Adipocyte (in vitro differentiated cells): ENCODE data around the gene FETUB.

Source experiments
- DNase-seq: peaks from one replicate; pipeline ENCODE4 v3.0.0-alpha.2; 2015; ENCODE audit warnings: low read depth
- H3K27me3 ChIP-seq: replicated peaks from 2 replicates; pipeline ENCODE4 v1.7.0; 2013; ENCODE audit warnings: mild to moderate bottlenecking, low read length, moderate library complexity; ENCODE audit not compliant: control insufficient read depth, insufficient read depth
- H3K36me3 ChIP-seq: 2 replicates; pipeline ENCODE4 v1.7.0; 2013; ENCODE audit warnings: low read length, mild to moderate bottlenecking, moderate library complexity; ENCODE audit not compliant: control insufficient read depth, insufficient read depth, severe bottlenecking
- H3K4me1 ChIP-seq: 2 replicates; pipeline ENCODE4 v1.7.0; 2013; ENCODE audit warnings: mild to moderate bottlenecking, low read length, moderate library complexity; ENCODE audit not compliant: control insufficient read depth, insufficient read depth
- H3K4me3 ChIP-seq: 2 replicates; pipeline ENCODE4 v1.7.0; 2013; ENCODE audit warnings: mild to moderate bottlenecking, low read length, moderate library complexity
- H3K9ac ChIP-seq: 2 replicates; pipeline ENCODE4 v1.7.0; 2013; ENCODE audit warnings: mild to moderate bottlenecking, low read length, moderate library complexity
- H3K9me3 ChIP-seq: 2 replicates; pipeline ENCODE4 v1.7.0; 2013; ENCODE audit warnings: mild to moderate bottlenecking, low read length, moderate library complexity; ENCODE audit not compliant: control insufficient read depth

The FETUB gene, protein sequence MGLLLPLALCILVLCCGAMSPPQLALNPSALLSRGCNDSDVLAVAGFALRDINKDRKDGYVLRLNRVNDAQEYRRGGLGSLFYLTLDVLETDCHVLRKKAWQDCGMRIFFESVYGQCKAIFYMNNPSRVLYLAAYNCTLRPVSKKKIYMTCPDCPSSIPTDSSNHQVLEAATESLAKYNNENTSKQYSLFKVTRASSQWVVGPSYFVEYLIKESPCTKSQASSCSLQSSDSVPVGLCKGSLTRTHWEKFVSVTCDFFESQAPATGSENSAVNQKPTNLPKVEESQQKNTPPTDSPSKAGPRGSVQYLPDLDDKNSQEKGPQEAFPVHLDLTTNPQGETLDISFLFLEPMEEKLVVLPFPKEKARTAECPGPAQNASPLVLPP

DNA sequence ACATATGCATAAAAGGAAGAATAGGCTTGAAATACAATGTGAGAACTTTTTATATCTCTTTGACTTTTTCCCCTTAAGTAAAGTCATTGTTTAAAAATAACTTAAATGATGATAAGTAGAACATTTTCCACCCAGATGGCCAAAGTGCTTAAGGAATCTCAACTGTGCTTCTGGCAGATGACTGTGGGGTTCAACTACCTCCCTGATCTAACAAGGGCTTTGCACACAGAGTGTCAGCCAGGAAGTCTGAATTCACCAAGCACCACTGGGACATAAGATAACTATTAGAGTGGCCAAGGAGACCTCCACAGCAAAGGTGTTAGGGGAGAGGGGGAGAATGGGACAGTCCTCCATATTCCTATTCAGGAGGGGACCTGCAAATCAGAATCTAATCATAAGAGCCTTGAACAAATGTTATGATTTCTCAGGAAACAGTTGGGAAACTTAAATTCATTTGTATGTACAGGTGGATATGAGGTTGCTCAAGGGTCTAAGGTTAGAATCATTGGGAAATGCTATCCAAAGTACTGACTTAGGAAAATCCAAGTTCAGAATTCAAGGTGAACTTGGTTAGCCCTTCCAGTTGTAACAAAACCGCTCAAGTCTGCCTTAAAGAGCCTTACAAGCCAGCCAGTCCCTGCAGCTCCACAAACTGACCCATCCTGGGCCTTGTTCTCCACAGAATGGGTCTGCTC is at the start of gene FETUB:
Gene FETUB, plus strand, starts transcription at position 622 of the 695 bp plus-strand sequence. Its CDS starts 62 bp downstream, at position 684.
- Histone ChIP-seq H3K4me1 (peaks cover 9% of the 10 kb centered on the region), H3K27me3 (peaks cover 57% of the 10 kb centered on the region), H3K4me3 (no peak within 1 kb of the TSS), H3K36me3 (no peaks in the 10 kb centered on the region), H3K9me3 (no peaks in the 10 kb centered on the region), H3K9ac (no peak within 1 kb of the TSS)
- DNase-seq, result no peak

DNA sequence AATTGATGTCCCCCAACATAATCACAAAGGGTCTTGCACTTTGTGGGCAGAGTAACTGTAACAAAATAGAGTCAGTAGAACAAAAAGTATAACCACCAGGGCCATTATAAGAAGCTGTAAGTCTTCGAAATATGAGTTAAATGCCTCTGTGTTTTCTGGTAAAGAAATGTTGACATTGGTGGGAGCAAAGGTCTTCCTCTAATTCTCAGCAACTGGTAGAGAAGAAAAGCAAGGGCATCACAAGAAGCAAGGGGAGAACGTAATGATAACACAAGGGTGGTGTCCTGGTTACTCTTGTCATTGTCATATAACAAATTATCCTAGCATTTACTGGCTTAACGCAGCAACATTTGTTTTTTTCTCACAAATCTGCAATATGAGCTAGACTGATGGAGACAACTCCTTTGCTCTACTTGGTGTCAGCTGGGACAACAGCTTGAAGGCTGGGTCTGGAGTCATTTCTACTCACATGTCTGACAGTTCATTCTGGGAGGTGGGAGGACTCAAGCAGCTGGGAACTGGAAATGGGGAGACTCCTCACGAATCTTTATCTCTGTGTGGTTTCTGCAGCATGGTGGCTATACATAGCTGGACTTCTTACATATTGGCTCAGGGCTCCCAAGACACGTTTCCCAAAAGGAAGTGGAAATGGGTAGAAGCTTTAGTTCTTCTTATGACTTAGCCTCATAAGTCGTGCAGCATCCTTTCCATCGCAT is 49.5 kb upstream of the FETUB start:
- DNase-seq, result no peak
- H3K27me3 ChIP-seq, result peaks cover 11% of the 10 kb centered on the region
- no peaks in the 10 kb centered on the region for H3K9me3 ChIP-seq
- H3K4me3 ChIP-seq, result no peak overlapping the region
- H3K36me3 ChIP-seq, result peaks cover 5% of the 10 kb centered on the region
- H3K4me1 ChIP-seq, result peaks cover 10% of the 10 kb centered on the region
- no peak overlapping the region for H3K9ac ChIP-seq

DNA sequence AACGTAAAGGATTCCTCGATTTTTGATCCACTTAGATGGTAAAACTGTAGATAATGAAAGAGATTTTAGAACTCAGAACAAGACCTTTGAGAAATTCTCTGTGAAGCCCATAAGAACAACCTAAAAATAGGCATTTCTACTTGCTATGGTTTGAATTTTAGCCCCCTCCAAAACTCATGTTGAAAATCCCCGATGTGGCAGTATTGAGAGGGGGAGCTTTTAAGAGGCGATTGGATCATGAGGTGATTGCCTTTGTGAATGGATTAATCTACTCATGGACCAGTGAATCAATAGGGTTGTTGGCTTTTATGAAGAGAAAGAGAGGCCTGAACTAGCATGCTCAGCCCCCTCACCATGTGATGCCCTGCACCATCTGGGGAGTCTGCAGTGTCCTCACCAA is 47.5 kb upstream of the FETUB start:
- H3K9ac ChIP-seq, result no peak overlapping the region
- H3K27me3 ChIP-seq, result peaks cover 11% of the 10 kb centered on the region
- H3K4me1 ChIP-seq, result peaks cover 10% of the 10 kb centered on the region
- no peaks in the 10 kb centered on the region for H3K36me3 ChIP-seq
- no peak for DNase-seq
- no peak overlapping the region for H3K4me3 ChIP-seq
- no peaks in the 10 kb centered on the region for H3K9me3 ChIP-seq

DNA sequence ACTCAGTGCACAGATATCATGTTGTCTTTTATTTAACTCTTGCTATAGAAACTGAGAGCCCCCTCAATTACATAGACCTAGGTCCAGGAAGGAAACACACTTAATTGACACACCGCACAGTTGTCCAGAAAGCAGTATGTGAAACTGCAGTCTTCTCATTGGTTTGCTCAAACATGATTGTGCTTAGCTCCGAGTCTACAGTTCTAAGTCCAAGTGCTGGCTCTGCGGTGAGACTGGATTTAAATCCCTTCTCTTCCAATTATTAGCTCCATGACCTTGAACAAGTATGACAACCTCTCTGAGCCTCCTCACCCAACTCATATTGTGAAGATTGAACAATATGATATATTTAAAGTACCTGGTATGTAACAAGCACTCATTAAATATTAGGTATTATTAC is 46.3 kb upstream of the FETUB start:
- no peaks in the 10 kb centered on the region for H3K9me3 ChIP-seq

DNA sequence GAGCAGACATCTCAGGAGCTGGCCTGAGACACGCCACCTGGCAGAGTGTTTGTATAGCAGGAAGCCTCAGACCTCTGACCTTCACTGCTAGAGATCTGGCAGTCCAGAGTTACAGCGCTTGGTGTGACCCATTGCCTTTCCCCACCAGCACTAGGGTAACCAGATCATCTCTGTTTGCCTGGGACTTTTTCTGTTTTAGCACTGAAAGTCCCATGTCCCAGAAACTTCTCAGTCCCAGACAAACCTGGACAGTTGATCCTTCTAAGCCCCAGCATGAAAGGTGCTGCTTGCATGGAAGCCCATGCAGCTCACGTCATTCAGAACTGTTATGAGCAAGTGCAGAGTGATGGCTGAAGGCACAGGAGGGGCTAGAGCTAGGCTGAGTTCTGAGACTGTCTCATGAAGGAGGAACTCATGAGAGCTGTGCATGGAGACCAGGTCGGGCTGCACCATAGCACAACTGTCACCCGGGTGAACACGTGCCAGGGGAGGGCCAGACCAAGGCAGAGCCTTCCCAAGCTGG is 45.5 kb upstream of the FETUB start:
- Histone ChIP-seq H3K36me3 (no peaks in the 10 kb centered on the region), H3K4me1 (no peaks in the 10 kb centered on the region), H3K27me3 (peaks cover 11% of the 10 kb centered on the region), H3K9ac (no peak overlapping the region), H3K4me3 (no peak overlapping the region), H3K9me3 (no peaks in the 10 kb centered on the region)
- no peak for DNase-seq

More for the DNA sequence above, 46.3 kb upstream of the FETUB start:
- no peak for DNase-seq
- peaks cover 11% of the 10 kb centered on the region for H3K27me3 ChIP-seq
- H3K4me3 ChIP-seq, result no peak overlapping the region
- peaks cover 7% of the 10 kb centered on the region for H3K4me1 ChIP-seq
- H3K36me3 ChIP-seq, result no peaks in the 10 kb centered on the region
- no peak overlapping the region for H3K9ac ChIP-seq

DNA sequence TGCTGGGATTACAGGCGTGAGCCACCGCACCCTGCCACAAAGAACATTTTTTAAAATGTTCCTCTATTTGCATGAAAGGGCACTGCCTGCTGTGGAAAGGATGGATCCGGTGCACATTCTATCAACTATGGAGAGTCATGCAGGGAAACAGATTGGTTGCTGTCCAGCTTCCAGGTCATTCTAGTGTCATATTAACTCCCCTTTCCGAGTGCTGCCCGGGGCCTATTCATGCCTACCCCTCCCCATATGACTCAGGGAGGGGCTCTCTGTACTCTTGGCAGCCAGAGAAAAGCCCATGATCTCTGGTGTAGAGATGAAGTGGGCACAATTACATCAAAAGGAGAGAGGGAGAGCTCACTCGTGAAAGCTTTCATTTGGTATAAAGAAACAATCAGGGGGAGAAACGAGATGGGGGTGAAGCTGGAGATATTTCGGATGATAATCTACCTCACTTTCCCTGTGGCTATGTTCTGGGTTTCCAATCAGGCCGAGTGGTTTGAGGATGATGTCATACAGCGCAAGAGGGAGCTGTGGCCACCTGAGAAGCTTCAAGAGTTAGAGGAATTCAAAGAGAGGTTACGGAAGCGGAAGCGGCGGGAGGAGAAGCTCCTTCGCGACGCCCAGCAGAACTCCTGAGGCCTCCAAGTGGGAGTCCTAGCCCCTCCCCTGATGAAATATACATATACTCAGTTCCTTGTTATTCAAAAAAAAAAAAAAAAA is 43.5 kb upstream of the FETUB start:
- no peak for DNase-seq

DNA sequence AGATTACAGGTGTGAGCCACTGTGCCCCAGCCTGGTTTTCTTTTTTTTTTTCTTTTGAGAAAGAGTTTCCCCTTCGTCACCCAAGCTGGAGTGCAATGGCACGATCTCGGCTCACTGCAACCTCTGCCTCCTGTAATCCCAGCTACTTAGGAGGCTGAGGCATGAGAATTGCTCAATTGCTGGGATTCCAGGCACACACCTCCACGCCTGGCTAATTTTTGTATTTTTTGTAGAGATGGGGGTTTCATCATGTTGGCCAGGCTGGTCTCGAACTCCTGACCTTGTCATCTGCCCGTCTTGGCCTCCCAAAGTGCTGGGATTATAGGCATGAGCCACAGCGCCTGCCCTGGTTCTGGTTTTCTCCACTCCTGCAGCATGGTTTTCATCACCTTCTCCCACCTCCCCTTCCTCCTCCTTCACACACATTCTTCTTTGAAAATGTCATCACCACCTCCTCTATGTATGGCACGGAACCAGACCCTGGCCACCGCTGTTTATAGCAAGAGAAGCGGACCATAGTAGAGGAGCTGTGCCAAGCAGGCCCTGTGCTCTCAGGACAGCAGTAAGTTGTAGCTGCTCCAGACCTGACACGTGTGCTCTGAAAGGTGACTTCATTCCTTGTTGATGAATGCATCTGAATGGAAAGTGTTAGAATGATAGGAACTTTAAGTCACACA is 42.0 kb upstream of the FETUB start:
- DNase-seq, result peak; percentile 31
- H3K27me3 ChIP-seq, result peaks cover 10% of the 10 kb centered on the region
- H3K36me3 ChIP-seq, result no peaks in the 10 kb centered on the region
- no peak overlapping the region for H3K4me3 ChIP-seq
- no peaks in the 10 kb centered on the region for H3K4me1 ChIP-seq
- no peak overlapping the region for H3K9ac ChIP-seq
- no peaks in the 10 kb centered on the region for H3K9me3 ChIP-seq

More for the DNA sequence above, 43.5 kb upstream of the FETUB start:
- Histone ChIP-seq H3K36me3 (no peaks in the 10 kb centered on the region), H3K9me3 (no peaks in the 10 kb centered on the region), H3K27me3 (peaks cover 6% of the 10 kb centered on the region), H3K9ac (no peak overlapping the region), H3K4me1 (no peaks in the 10 kb centered on the region), H3K4me3 (no peak overlapping the region)

DNA sequence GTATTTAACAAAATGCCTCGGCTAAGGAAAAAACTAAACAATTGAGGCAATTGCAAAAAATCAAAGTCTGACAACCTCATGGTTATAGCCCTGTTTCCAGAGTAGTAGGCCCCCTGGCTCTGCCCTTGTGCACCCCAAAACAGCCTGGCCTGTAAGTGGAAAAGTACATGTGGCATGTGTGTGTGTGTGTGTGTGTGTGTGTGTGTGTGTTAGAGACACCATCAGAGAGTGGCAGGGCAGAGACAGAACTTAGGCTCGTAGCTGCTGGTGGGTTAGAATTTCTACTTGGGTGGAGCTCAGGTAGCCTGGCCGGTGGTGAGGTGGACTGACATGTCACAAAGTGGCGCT is 41.4 kb upstream of the FETUB start:
- no peak for DNase-seq

DNA sequence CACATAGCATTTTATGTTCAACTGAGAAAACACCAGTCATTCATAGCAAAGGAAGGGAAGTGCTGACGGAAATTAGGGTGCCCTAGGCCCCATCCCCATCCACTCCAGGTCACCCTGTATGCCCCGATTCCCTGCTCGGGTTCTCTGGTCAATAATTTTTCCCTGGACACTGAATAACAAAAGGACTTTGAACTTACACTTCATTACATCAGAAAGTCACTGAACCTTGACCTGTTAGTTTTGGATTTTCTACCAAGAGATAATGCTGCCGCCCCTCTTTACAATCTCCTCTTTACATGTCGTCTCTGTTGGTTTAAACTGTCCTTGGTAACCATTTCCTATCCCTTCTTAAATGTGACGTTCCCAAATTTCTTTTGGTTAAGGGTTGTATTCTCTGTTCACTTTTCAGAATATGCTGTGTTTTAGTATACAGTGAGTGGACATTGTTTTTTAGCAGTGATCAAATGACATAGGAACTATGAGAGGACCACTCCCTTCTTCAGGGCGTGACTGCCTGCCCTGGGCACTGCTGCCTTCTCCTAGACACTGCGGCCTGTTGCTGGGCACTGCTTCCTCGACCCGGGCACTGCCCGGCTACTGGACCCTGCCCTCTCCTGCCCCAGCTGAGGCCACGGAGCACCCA is 40.9 kb upstream of the FETUB start:
- no peaks in the 10 kb centered on the region for H3K4me1 ChIP-seq
- no peak overlapping the region for H3K4me3 ChIP-seq
- no peak for DNase-seq
- no peak overlapping the region for H3K9ac ChIP-seq
- no peaks in the 10 kb centered on the region for H3K36me3 ChIP-seq
- H3K9me3 ChIP-seq, result no peaks in the 10 kb centered on the region
- H3K27me3 ChIP-seq, result peaks cover 10% of the 10 kb centered on the region

More for the DNA sequence above, 41.4 kb upstream of the FETUB start:
- no peaks in the 10 kb centered on the region for H3K9me3 ChIP-seq
- H3K9ac ChIP-seq, result no peak overlapping the region
- H3K36me3 ChIP-seq, result no peaks in the 10 kb centered on the region
- peaks cover 10% of the 10 kb centered on the region for H3K27me3 ChIP-seq
- no peak overlapping the region for H3K4me3 ChIP-seq
- H3K4me1 ChIP-seq, result no peaks in the 10 kb centered on the region

DNA sequence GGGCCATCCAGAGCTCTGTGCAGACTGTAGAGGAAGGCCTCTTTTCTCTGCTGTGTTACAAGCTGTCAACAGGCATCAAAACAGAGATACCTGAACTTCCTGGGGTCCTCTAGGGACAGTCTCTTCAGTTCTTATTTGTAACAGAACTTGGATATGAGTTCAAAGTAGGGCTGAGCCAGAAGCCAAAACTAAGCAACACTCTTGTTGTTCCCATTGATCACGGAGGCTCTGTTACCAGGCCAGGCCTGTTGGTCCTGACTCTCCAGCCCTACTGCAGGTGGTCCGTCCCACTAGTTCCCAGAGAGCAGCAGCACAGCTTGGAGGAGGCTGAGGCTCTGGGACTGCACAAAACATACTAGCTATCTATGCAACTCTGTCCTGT is 40.4 kb upstream of the FETUB start:
- no peak overlapping the region for H3K9ac ChIP-seq
- H3K4me3 ChIP-seq, result no peak overlapping the region
- H3K27me3 ChIP-seq, result peaks cover 15% of the 10 kb centered on the region
- no peaks in the 10 kb centered on the region for H3K9me3 ChIP-seq
- H3K36me3 ChIP-seq, result no peaks in the 10 kb centered on the region
- no peaks in the 10 kb centered on the region for H3K4me1 ChIP-seq
- no peak for DNase-seq
